DND-41 (cell line): ENCODE results near the gene ZSCAN2.

ENCODE experiments used
- CTCF ChIP-seq: IDR thresholded peaks from 2 replicates; pipeline ENCODE4 v1.5.1; 2012; ENCODE audit warnings: borderline replicate concordance, low read length, moderate library complexity, mild to moderate bottlenecking; ENCODE audit not compliant: poor library complexity, severe bottlenecking; ENCODE audit errors: extremely low read depth
- EZH2 ChIP-seq: IDR thresholded peaks from 3 replicates; pipeline ENCODE4 v1.6.1; 2012; ENCODE audit warnings: borderline replicate concordance, low read depth, mild to moderate bottlenecking, moderate library complexity, low read length, inconsistent platforms; ENCODE audit not compliant: severe bottlenecking

GRCh38 chr15:84633311-84634227 is 32.8 kb downstream of the ZSCAN2 start:
- TF ChIP-seq CTCF (no peak), EZH2 (no peak)
